ENCODE results near the gene C5orf15. TPM values are rescaled to one million over a fixed set of nuclear protein-coding genes. Genes with fewer than 3 reads are reported as not detected.

The C5orf15 gene
- total RNA-seq, 4 donors from 2014 or later: 36.5 to 91.7 (median 45.6) TPM

DNA sequence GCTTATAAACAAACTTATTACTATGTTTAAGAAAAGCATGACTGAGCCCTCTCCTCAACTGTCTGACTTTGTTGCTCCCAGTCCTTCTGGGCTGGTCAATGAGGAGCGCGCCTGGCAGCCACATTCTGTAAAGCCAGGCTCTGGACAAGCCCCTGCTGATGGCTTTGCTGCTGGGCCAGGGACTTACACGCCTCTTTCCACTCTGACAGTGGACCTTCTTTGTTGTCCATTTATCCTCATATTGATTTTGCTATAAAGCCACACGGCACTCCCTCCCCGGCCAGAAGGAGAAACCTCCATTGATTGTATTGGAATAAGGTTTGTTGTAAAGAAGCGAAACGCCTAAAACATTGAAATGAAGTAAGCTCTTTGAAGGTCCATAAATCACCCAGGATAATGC lies 50.6 kb downstream of the C5orf15 start:
- Histone ChIP-seq H3K36me3 (no peaks in the 10 kb centered on the region), H3K4me1 (no peaks in the 10 kb centered on the region), H3K4me3 (no peak overlapping the region), H3K9me3 (no peaks in the 10 kb centered on the region), H3K27ac (no peak overlapping the region), H3K27me3 (no peaks in the 10 kb centered on the region)
- TF ChIP-seq EP300 (IDR thresholded peaks at IDR 0.05; ENCODE audit: low read depth) (no peak), POLR2AphosphoS5 (IDR thresholded peaks at IDR 0.05) (no peak), POLR2A (IDR thresholded peaks at IDR 0.05) (no peak)
- TF ChIP-seq, protein P1, sequence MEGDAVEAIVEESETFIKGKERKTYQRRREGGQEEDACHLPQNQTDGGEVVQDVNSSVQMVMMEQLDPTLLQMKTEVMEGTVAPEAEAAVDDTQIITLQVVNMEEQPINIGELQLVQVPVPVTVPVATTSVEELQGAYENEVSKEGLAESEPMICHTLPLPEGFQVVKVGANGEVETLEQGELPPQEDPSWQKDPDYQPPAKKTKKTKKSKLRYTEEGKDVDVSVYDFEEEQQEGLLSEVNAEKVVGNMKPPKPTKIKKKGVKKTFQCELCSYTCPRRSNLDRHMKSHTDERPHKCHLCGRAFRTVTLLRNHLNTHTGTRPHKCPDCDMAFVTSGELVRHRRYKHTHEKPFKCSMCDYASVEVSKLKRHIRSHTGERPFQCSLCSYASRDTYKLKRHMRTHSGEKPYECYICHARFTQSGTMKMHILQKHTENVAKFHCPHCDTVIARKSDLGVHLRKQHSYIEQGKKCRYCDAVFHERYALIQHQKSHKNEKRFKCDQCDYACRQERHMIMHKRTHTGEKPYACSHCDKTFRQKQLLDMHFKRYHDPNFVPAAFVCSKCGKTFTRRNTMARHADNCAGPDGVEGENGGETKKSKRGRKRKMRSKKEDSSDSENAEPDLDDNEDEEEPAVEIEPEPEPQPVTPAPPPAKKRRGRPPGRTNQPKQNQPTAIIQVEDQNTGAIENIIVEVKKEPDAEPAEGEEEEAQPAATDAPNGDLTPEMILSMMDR (IDR thresholded peaks at IDR 0.05): no peak
- intact Hi-C loops (cut with DNase I; ENCODE audit: low total_unique reads): no loop called here
- in situ Hi-C loops (cut with MboI; ENCODE audit: low pct_ligation_motif_present in 1 of 4, low pct_unique_long_range_greater_than_20kb in 1 of 4, low sequenced_read_pairs in 3 of 4): no loop called here
- 86 to 88% methylated on average over 2 to 7 of the region's 7 CpGs for WGBS, 2 donors (ENCODE audit: low coverage in 1 of 2)
- DNase-seq: no peak

GRCh38 chr5:133916914-133917313 lies 51.5 kb downstream of the C5orf15 start:
- Histone ChIP-seq H3K4me3 (no peak overlapping the region), H3K27me3 (no peaks in the 10 kb centered on the region), H3K27ac (no peak overlapping the region), H3K4me1 (no peaks in the 10 kb centered on the region), H3K36me3 (no peaks in the 10 kb centered on the region), H3K9me3 (no peaks in the 10 kb centered on the region)
- DNase-seq: no peak
- intact Hi-C loops (cut with DNase I; ENCODE audit: low total_unique reads): no loop called here
- WGBS, 2 donors (ENCODE audit: low coverage in 1 of 2): 86 to 92% methylated on average over 6 of the region's 6 CpGs
- TF ChIP-seq POLR2A (IDR thresholded peaks at IDR 0.05) (no peak), POLR2AphosphoS5 (IDR thresholded peaks at IDR 0.05) (no peak), EP300 (IDR thresholded peaks at IDR 0.05; ENCODE audit: low read depth) (no peak)
- TF ChIP-seq, protein P1 (IDR thresholded peaks at IDR 0.05): no peak
- in situ Hi-C loops (cut with MboI; ENCODE audit: low pct_ligation_motif_present in 1 of 4, low pct_unique_long_range_greater_than_20kb in 1 of 4, low sequenced_read_pairs in 3 of 4): no loop called here

GRCh38 chr5:133916479-133916878 lies 51.9 kb downstream of the C5orf15 start:
- Histone ChIP-seq H3K27ac (no peak overlapping the region), H3K4me3 (no peak overlapping the region), H3K9me3 (no peaks in the 10 kb centered on the region), H3K36me3 (no peaks in the 10 kb centered on the region), H3K27me3 (no peaks in the 10 kb centered on the region), H3K4me1 (no peaks in the 10 kb centered on the region)
- TF ChIP-seq POLR2AphosphoS5 (IDR thresholded peaks at IDR 0.05) (no peak), EP300 (IDR thresholded peaks at IDR 0.05; ENCODE audit: low read depth) (no peak), POLR2A (IDR thresholded peaks at IDR 0.05) (no peak)
- TF ChIP-seq, protein P1 (IDR thresholded peaks at IDR 0.05): no peak
- intact Hi-C loops (cut with DNase I; ENCODE audit: low total_unique reads): no loop called here
- DNase-seq: no peak
- in situ Hi-C loops (cut with MboI; ENCODE audit: low pct_ligation_motif_present in 1 of 4, low pct_unique_long_range_greater_than_20kb in 1 of 4, low sequenced_read_pairs in 3 of 4): no loop called here
- WGBS, 2 donors (ENCODE audit: low coverage in 1 of 2): 61 to 100% methylated on average over 1 of the region's 1 CpG

DNA sequence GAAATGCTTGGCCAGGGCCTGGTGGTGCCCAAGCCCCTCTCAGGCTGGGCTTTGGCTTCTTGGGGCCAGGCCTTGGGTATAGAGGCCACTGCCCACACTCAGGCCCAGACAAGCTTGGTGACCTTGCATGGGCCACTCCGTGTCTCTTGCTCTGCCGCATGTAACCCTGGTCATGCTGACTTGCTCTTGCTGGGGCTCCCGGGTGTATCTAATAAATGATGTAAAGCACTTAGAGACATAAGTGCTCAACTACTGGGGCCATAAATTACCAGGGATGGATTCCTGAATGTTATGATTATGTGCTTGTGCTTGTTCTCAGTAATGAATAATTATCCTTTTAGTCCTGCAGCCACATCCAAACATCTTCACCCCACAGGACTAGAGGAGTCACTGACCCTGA lies 54.0 kb downstream of the C5orf15 start:
- 78% methylated on average over 3 of the region's 3 CpGs; no CpG with 5 or more reads in 1 of the 2 donors for WGBS, 2 donors (ENCODE audit: low coverage in 1 of 2)
- Histone ChIP-seq H3K4me3 (no peak overlapping the region), H3K27me3 (no peaks in the 10 kb centered on the region), H3K27ac (no peak overlapping the region), H3K36me3 (no peaks in the 10 kb centered on the region), H3K9me3 (no peaks in the 10 kb centered on the region), H3K4me1 (no peaks in the 10 kb centered on the region)
- TF ChIP-seq POLR2A (IDR thresholded peaks at IDR 0.05): no peak
- no peak for TF ChIP-seq POLR2AphosphoS5 (IDR thresholded peaks at IDR 0.05)
- no peak for TF ChIP-seq EP300 (IDR thresholded peaks at IDR 0.05; ENCODE audit: low read depth)
- TF ChIP-seq, protein P1 (IDR thresholded peaks at IDR 0.05): no peak
- intact Hi-C loops (cut with DNase I; ENCODE audit: low total_unique reads): no loop called here
- in situ Hi-C loops (cut with MboI; ENCODE audit: low pct_ligation_motif_present in 1 of 4, low pct_unique_long_range_greater_than_20kb in 1 of 4, low sequenced_read_pairs in 3 of 4): no loop called here
- no peak for DNase-seq

Measured in transverse colon (tissue), 4 donors.